SU-DHL-6 (cell line): ENCODE results near the gene SMIM5.

Source experiments
- CTCF ChIP-seq: fragments of 200-600 bp; sonication (generic); IDR thresholded peaks from one replicate; pipeline ENCODE4 v1.5.1; 2017; ENCODE audit warnings: antibody characterized with exemption, mild to moderate bottlenecking, low read length, moderate library complexity; ENCODE audit not compliant: insufficient read depth, poor library complexity, severe bottlenecking
- EZH2phosphoT487 ChIP-seq: fragments of 200-600 bp; sonication (generic), shearing (Covaris generic); conservative IDR thresholded peaks from 2 replicates; pipeline ENCODE4 v1.6.1; 2018; ENCODE audit warnings: mild to moderate bottlenecking, antibody characterized with exemption, low read length, moderate library complexity, mixed read lengths

- no peak for TF ChIP-seq CTCF
- TF ChIP-seq EZH2phosphoT487 = no peak
These were observed 43.2 kb downstream of the SMIM5 start for GRCh38 chr17:75676461-75676860.
